Adrenal gland (tissue), 12 donors: ENCODE results near the gene CADPS. TPM values are rescaled to one million over a fixed set of nuclear protein-coding genes. Genes with fewer than 3 reads are reported as not detected.

Experiments used
- DNase-seq, 7 donors: peaks; one replicate each; pipeline ENCODE4 v3.0.0-alpha.2; 2019 to 2020
- H3K27ac ChIP-seq, 5 donors: fragments of 200-600 bp; sonication (generic) in 4 of 5; 1 replicate in 3 of 5; 2 replicates in 2 of 5; pipeline versions ENCODE4 v1.5.1 to v1.8.0; 2016 to 2020; ENCODE audit warnings: mild to moderate bottlenecking in 1 of 5
- H3K27me3 ChIP-seq: fragments of 200-600 bp; 2 replicates; pipeline ENCODE4 v1.8.0; 2021
- H3K36me3 ChIP-seq, 2 donors: fragments of 200-600 bp; replicated peaks in 1 of 2; 1 replicate in 1 of 2; 2 replicates in 1 of 2; pipeline versions ENCODE4 v1.5.1 to v1.8.0; 2018 to 2022
- H3K4me1 ChIP-seq, 2 donors: fragments of 200-600 bp; replicated peaks in 1 of 2; 1 replicate in 1 of 2; 2 replicates in 1 of 2; pipeline versions ENCODE4 v1.5.1 to v1.8.0; 2018 to 2021
- H3K4me3 ChIP-seq, 4 donors: fragments of 200-600 bp; sonication (generic) in 3 of 4; one replicate each; pipeline ENCODE4 v1.5.1; 2016 to 2018
- H3K9me3 ChIP-seq, 3 donors: fragments of 200-600 bp; sonication (generic) in 1 of 3; replicated peaks in 1 of 3; 1 replicate in 2 of 3; 2 replicates in 1 of 3; pipeline versions ENCODE4 v1.5.1 to v1.8.0; 2016 to 2021
- POLR2A ChIP-seq, 2 donors: fragments of 450-650 bp; IDR thresholded peaks; one replicate each; pipeline ENCODE4 v1.6.1; 2017; ENCODE audit warnings: antibody characterized with exemption in 2 of 2, mild to moderate bottlenecking in 2 of 2, moderate library complexity in 1 of 2
- WGBS, 4 donors: extraction: QIAGEN DNeasy Blood & Tissue Kit in 2 of 4; methylation state at CpG; one replicate each; pipeline versions ENCODE4 v1.1.5 to v1.1.7; 2013 to 2017; 5-methylcytosine and 5-hydroxymethylcytosine counted together
- intact Hi-C, 2 donors: fragments of 100-400 bp; cut with DNase I; formaldehyde crosslinking; loops; one replicate each; pipeline versions ENCODE4 v1.14.1 to v1.15.0; 2022 to 2023
- polyA plus RNA-seq, 3 donors: library from polyadenylated mRNA; stranded (reverse); fragments of 200-250 nt in 2 of 3; fragments of 350-450 nt in 1 of 3; fragmentation: Illumina TruSeq in 1 of 3; extraction: RNeasy Lipid Tissue Mini Kit (QIAGEN cat#74804) in 1 of 3; gene quantifications; one replicate each; pipeline ENCODE4 v1.2.3, GENCODE V29; 2013 to 2014
- total RNA-seq, 9 donors: library from RNA; depleted of rRNA in 4 of 9; stranded (reverse); fragments of >200 nt in 4 of 9; fragments of 120-200 nt in 1 of 9; fragmentation: NEBNext Ultra II Directional in 1 of 9; extraction: Animal tissue kit (Norgen Biotek cat#: 25700) in 1 of 9; gene quantifications; one replicate each; pipeline versions ENCODE4 v1.1.0 to v1.2.4, GENCODE V29; 2013 to 2023
- TF ChIP-seq, protein P1 (sequence below), 6 experiments: fragments of 450-650 bp in 4 of 6; fragments of 200-600 bp in 2 of 6; sonication (generic) in 1 of 6; IDR thresholded peaks; 1 replicate in 5 of 6; 2 replicates in 1 of 6; pipeline versions ENCODE4 v1.5.1 to v1.8.0; 2016 to 2021; ENCODE audit warnings: antibody characterized with exemption in 6 of 6, mild to moderate bottlenecking in 2 of 6, moderate library complexity in 1 of 6
- donor health status: healthy with polysubstance abuse.
- donor health status: Bipolar disorder and iron deficiency.
- donor health status: DM: yes; HTN: yes; CAD: no.
- donor health status: DM: no; HTN: no; CAD: no.
- donor health status: DM: no; HTN: no; CAD: no.
- donor health status: DM: yes; HTN: yes; CAD: no.

Gene CADPS
- total and polyA plus RNA-seq, 12 donors: 0.24 to 36.5 (median 11.2) TPM; not detected in 2

DNA sequence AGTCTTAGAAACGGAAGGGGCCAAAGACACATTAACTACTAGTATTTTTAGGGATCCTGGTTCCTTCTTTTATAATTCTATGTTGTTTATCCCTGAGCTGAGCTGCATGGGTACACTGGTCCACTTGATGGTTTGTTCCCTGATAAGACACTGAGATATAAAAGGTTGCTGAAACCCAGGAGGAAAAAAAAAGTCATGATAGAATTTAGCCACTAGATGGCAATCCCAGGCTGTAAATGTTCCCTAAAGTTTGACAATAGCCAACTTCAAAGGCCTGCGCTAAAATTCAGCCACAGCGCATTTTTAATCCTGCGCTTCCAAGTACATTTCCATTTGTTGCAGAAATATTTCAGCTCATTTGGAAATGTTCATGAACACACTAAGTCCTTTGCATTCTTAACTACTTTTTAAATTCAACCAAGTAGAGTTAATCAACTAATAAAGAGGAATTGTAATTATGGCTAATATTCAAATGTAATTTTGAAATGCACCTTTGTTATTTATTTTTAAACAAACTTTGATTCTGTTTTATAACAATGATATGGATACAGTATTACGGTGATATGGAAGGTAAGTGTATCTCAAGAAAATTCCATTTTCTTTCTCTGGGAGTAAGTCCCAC, 252.6 kb downstream of the CADPS start:
- WGBS, 4 donors: 36 to 45% (median 39%) methylated on average over 5 of the region's 5 CpGs
- intact Hi-C loops: loop anchor here in 1 of 2 donors (10.0 kb wide), 2 partner anchors 572 to 612 kb away; no protein-coding TSS in a partner anchor
- TF ChIP-seq, protein P1, sequence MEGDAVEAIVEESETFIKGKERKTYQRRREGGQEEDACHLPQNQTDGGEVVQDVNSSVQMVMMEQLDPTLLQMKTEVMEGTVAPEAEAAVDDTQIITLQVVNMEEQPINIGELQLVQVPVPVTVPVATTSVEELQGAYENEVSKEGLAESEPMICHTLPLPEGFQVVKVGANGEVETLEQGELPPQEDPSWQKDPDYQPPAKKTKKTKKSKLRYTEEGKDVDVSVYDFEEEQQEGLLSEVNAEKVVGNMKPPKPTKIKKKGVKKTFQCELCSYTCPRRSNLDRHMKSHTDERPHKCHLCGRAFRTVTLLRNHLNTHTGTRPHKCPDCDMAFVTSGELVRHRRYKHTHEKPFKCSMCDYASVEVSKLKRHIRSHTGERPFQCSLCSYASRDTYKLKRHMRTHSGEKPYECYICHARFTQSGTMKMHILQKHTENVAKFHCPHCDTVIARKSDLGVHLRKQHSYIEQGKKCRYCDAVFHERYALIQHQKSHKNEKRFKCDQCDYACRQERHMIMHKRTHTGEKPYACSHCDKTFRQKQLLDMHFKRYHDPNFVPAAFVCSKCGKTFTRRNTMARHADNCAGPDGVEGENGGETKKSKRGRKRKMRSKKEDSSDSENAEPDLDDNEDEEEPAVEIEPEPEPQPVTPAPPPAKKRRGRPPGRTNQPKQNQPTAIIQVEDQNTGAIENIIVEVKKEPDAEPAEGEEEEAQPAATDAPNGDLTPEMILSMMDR (IDR thresholded peaks at IDR 0.05): peak; percentile 55 to 72 (median 70)
- no peak for TF ChIP-seq POLR2A (IDR thresholded peaks at IDR 0.05)
- H3K9me3 ChIP-seq: no peaks in the 10 kb centered on the region
- peaks cover 3% of the 10 kb centered on the region for H3K27me3 ChIP-seq
- peak in 4 of 7 donors; percentile 12 to 59 (median 24) for DNase-seq
- H3K4me1 ChIP-seq: no peaks in the 10 kb centered on the region
- H3K27ac ChIP-seq: no peak overlapping the region
- H3K36me3 ChIP-seq: no peaks in the 10 kb centered on the region
- no peak overlapping the region for H3K4me3 ChIP-seq

DNA sequence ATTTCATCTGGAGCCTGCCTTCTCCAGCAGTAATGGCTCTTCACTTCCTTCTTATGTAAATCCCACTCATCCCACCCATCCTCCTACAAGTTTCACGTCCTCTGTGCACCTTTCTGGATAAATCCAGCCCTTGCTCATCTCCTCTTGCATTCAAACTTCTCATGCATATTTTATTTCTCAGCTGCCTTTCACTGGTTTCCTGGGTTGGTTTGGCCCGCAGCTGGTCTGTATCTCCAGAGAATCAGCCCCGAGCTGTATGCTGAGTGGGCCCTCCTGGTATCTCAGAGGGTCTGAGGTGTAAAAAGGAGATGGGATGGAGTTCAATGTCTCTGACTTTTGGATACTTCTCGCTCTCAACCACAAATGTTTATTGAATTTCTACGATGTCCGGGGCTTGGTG, 253.3 kb downstream of the CADPS start:
- DNase-seq: no peak
- Histone ChIP-seq H3K27ac (no peak overlapping the region), H3K36me3 (no peaks in the 10 kb centered on the region), H3K4me1 (no peaks in the 10 kb centered on the region), H3K9me3 (no peaks in the 10 kb centered on the region), H3K4me3 (no peak overlapping the region), H3K27me3 (peaks cover 3% of the 10 kb centered on the region)
- WGBS, 4 donors: 52 to 70% (median 65%) methylated on average over 6 of the region's 6 CpGs
- intact Hi-C loops: loop anchor here in 1 of 2 donors (10.0 kb wide), 2 partner anchors 573 to 613 kb away; no protein-coding TSS in a partner anchor
- no peak for TF ChIP-seq POLR2A (IDR thresholded peaks at IDR 0.05)
- TF ChIP-seq, protein P1 (IDR thresholded peaks at IDR 0.05): no peak

DNA sequence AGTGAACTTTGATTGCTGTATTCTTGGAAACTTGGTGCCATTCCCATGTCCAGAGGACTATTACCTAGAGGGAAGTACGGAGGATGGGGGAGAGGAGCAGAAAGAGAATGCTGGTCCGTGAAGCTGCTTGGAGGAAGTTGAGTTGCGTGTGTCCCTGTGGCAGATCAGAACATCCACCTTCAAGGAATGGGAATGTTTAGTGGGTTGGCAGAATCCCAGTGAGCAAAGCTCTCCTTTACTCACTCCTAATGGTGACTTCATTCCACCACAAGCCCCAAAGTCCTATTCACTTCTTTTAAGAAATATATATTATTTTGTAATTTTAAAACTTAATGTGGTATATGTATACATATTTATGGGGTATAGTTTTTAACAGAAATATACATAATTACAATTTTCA, 254.0 kb downstream of the CADPS start:
- Histone ChIP-seq H3K27ac (no peak overlapping the region), H3K4me3 (no peak overlapping the region), H3K4me1 (no peaks in the 10 kb centered on the region), H3K27me3 (peaks cover 3% of the 10 kb centered on the region), H3K36me3 (no peaks in the 10 kb centered on the region), H3K9me3 (no peaks in the 10 kb centered on the region)
- no peak for TF ChIP-seq POLR2A (IDR thresholded peaks at IDR 0.05)
- TF ChIP-seq, protein P1 (IDR thresholded peaks at IDR 0.05): no peak
- DNase-seq: no peak
- intact Hi-C loops: loop anchor here in 1 of 2 donors (10.0 kb wide), 2 partner anchors 574 to 614 kb away; no protein-coding TSS in a partner anchor
- whole genome bisulfite sequencing, 4 donors: 64 to 78% (median 69%) methylated on average over 3 of the region's 3 CpGs

DNA sequence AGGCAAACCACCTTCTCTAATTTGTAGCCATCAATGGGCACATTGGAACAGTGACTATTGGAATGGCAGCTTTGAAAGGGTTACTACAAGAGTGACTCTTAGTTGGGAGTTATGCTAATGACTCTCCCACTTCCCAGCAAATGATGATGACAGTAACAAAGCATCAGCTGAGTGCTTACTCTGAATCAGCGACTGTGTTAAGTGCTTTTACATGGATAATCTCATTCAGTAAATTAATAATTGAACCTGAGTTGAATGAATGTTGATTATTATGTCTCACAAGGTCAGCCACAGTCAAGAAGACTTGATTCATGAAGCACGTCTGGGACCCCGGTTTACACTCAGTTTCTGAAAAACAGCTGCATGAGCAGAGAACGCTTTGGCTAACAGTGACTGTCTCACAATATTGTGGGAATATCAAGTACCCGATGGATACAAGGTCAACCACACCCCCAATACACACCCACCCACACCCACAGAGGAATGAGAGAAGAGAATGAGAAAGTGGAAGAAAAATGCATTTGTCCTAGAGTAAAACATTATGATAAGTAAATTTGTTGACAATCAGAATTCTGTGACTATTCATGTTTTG, 259.9 kb downstream of the CADPS start:
- Histone ChIP-seq H3K4me1 (no peaks in the 10 kb centered on the region), H3K9me3 (no peaks in the 10 kb centered on the region), H3K27me3 (no peaks in the 10 kb centered on the region), H3K36me3 (no peaks in the 10 kb centered on the region), H3K27ac (no peak overlapping the region), H3K4me3 (no peak overlapping the region)
- 15 to 30% (median 26%) methylated on average over 5 of the region's 5 CpGs for WGBS, 4 donors
- DNase-seq: no peak
- intact Hi-C loops: no loop called here
- no peak for TF ChIP-seq POLR2A (IDR thresholded peaks at IDR 0.05)
- TF ChIP-seq, protein P1 (IDR thresholded peaks at IDR 0.05): no peak
